Measurements from ENCODE around the gene PTH1R.

The PTH1R gene

GRCh38 chr3:46913644-46914043, 36.1 kb downstream of the PTH1R start:
- no peak for DNase-seq (ENCODE audit: low spot score)

DNA sequence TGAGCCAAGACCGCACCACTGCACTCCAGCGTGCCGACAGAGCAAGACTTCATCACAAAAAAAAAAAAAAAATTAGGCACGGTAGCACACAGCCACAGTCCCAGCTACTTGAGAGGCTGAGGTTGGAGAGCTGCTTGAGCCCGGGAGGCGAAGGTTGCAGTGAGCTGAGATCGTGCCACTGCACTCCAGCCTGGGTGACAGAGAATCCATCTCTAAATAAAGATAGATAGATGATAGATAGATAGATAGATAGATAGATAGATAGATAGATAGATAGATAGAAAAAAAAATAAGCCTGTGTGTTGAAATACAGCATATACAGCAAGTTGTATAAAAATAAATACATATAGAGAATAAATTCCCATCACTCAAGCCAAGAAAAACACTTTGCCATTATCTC, 37.3 kb downstream of the PTH1R start:
- DNase-seq (ENCODE audit: low spot score): no peak

GRCh38 chr3:46915297-46915822, 37.8 kb downstream of the PTH1R start:
- DNase-seq (ENCODE audit: low spot score): no peak

DNA sequence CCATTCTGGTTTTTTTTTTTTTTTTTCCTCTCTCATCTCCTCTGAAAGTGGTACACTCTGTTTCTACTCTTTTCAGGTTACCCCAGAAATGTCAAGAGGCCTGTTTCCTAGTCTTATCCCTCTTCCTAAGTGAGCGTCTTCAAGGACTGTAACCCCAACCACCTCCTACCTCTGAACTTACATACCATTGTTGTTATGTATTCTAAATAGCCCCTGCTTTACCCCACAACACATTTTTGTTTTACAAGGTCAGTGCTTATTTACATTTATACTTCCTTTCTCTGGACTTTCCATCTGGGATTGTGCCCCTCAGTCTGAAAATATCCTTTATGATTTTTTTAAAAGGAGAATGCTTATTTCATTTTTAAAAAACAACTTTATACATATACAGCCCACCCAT, 38.8 kb downstream of the PTH1R start:
- no peak for DNase-seq (ENCODE audit: low spot score)

GRCh38 chr3:46916799-46917198, 39.3 kb downstream of the PTH1R start:
- DNase-seq (ENCODE audit: low spot score): no peak

- DNase-seq (ENCODE audit: low spot score): no peak
Measured at GRCh38 chr3:46917257-46917656, 39.7 kb downstream of the PTH1R start.

DNA sequence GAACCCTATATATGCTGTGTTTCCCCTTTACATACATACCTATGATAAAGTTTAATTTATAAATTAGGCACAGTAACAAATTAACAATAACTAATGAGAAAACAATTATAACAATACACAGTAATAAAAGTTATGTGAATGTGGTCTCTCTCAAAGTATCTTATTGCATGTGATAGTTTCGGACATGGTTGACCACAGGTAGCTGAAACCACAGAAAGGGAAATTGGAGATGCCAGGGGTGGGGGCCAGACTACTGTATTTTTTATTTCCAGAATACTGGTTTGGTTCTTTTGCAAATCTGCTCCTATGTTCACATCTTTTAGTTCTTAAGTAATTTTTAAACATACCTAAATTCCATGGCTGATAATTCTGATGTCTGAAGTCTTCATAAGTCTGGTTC, 40.7 kb downstream of the PTH1R start:
- DNase-seq (ENCODE audit: low spot score): no peak

GRCh38 chr3:46918634-46919033, 41.1 kb downstream of the PTH1R start:
- DNase-seq (ENCODE audit: low spot score): no peak

DNA sequence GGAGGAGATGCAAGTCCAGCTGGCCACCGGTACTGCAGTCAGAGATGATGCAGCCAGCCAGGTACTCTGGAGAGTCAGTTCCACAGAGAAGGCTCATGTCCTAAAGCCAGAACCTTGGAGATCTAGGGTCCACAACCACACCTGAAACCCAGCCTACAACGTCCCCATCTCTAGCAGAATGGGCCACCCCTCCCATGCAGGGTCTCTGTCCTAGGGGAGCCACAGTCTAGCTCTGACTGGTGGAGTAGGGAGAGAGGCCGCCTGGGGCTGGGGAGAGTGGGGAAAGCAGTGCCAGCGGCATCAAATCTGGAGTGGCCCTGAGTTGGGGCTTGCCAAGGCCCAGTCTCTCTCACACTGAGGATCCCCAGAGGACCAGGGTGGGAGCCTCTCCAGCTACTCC, 43.5 kb downstream of the PTH1R start:
- no peak for DNase-seq (ENCODE audit: low spot score)

- DNase-seq (ENCODE audit: low spot score): no peak
Measured at GRCh38 chr3:46921871-46922271, 44.4 kb downstream of the PTH1R start.

GRCh38 chr3:46922426-46922825, 44.9 kb downstream of the PTH1R start:
- DNase-seq (ENCODE audit: low spot score): no peak

DNA sequence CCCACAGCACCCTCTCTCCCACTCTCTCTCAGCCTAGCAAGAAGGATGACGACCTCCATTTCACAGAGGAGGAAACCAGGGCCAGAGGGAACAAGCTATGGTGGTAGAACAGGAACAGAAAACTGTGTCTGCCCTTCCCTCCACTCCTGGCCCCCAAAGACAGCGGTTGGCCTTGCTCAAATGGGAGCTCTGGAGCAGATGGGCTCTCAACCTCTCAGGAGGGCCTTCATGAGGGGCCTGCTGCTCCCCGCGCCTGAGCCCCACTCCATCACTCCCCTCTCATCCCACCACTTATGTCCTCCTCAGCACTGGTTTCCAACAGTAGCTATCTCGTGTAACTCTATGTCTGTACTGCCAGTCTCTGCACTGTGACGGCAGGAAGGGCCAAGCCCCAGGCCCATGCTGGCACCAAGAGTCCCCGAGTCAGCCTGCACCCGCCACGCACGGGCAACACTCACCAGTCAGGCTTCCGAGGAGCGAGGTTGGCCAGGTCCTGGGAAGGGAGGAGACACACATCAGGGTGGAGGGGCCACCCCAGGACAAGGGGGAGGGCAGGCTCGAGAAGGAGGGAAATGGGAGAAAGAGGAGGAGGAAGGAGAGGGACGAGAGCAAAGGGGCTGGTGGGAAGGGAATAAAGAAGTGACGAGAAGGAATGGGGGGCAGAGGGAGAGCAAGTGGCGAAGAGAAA, 45.5 kb downstream of the PTH1R start:
- DNase-seq (ENCODE audit: low spot score): no peak

DNA sequence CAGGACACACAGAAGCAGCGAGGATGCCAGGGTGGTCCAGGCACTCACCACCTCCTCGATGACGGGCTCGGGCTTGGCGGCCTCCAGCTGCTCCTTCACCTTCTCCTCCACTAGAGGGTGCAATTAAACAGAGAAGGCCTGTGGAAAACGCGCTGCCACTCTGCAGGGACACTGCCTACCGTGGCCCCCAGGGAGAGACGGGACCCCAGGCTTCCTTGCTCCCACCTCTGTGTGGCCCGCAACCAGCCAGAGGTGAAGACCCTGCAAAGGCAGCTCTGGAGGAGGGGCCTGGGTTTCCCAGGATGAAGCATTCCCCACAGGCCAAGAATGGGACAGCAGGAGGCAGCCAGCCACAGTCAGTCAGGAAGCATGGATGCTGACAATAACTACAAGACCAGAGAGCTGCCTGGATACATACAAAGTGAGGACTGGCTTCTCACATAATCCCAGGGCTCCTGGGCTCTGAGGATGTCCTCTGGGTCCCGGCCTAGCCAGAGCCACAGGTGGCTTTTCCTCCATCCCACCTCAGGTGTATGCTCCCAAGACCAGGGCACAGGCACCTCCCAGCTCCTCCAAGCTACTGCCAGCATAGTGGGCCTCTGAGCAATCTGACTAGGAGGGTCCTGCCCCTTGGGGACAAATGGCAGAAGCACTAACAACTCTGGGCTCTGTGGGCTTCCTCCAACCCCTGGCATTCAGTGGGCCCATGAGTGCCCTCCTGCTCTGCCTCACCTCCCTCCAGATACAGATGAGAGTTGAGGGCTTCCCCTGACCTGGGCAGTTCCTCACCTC, 46.2 kb downstream of the PTH1R start:
- DNase-seq (ENCODE audit: low spot score): peak; percentile 60

- no peak for DNase-seq (ENCODE audit: low spot score)
Measured at GRCh38 chr3:46924921-46925584, 47.5 kb downstream of the PTH1R start.

- no peak for DNase-seq (ENCODE audit: low spot score)
Measured at GRCh38 chr3:46925585-46925934, 48.0 kb downstream of the PTH1R start.

DNA sequence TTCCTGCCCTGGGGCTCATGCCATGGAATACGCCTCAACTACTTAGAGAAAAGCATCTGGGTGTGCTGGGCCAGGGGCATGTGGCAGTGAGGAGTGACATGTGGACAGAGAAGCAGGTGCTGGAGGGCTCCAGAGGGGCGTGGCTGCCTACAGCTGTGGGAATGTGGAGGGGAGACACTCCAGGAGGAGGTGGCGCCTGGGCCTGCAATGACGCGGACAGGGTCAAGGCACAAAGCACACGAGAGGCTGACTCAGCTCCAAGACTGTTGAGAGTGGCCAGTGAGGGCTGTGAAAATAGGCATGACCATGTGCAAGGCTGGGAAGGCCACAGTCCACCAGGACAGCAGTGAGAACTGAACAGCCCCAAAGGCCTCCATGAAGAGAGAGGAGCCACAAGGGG, 48.5 kb downstream of the PTH1R start:
- no peak for DNase-seq (ENCODE audit: low spot score)

DNA sequence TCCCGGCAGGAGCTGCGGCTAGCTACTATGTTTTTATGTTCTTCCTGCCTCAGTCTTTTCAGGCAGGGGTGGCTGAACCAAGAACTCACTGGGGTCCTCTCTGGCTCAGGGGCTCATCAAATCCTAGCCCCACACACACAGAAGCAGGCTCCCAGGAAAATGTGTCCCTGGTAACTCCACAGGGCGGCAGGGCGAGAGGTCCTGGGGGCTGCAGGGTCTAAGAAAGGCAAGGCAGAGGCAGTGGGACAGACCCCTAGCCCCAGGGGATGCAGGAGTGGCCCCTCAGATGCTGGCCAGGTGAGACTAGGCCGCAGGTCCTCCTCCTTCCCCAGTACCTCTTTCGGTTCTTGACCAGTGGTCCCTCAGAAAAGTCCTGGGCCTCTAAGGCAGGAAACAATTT, 48.9 kb downstream of the PTH1R start:
- DNase-seq (ENCODE audit: low spot score): no peak

- no peak for DNase-seq (ENCODE audit: low spot score)
Measured at GRCh38 chr3:46926871-46927717, 49.6 kb downstream of the PTH1R start.

- no peak for DNase-seq (ENCODE audit: low spot score)
Measured at GRCh38 chr3:46927718-46928073, 50.2 kb downstream of the PTH1R start.

GRCh38 chr3:46928282-46928681, 50.8 kb downstream of the PTH1R start:
- no peak for DNase-seq (ENCODE audit: low spot score)

DNA sequence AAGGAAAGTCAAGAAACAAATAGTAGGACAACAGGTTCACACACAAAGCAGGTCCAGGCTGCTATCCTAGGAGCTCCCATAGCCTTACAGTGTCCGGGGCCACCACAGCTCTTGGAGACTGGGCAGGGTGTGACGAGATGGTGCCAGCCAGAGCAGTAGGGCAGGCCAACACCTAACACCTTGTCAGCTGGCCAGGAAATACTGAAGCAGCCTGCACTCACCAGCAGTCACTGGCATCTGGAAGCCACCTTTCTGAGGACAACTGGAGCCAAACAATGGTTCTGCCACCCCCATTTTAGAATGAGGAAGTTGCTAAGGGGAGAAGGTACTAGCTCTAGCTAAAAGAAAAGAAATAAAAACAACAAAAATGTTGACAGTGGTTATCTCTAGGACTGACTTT, 51.8 kb downstream of the PTH1R start:
- DNase-seq (ENCODE audit: low spot score): no peak

All from hematopoietic multipotent progenitor cell treated with erythropoietin and hydrocortisone succinate and interleukin-3 and kit ligand, for 17 days (in vitro differentiated cells).